Astrocyte (in vitro differentiated cells and primary cell): ENCODE measurements around the gene STK39.

Source experiments
- EZH2 ChIP-seq: IDR thresholded peaks from 2 replicates; pipeline ENCODE4 v1.6.1; 2012; ENCODE audit warnings: mild to moderate bottlenecking, low read length, inconsistent platforms; ENCODE audit not compliant: insufficient read depth
- TF ChIP-seq, protein P1 (sequence below): IDR thresholded peaks from 2 replicates; pipeline ENCODE4 v1.5.1; 2011; ENCODE audit warnings: low read depth, mild to moderate bottlenecking, inconsistent platforms, low read length, moderate library complexity; ENCODE audit not compliant: insufficient read depth

DNA sequence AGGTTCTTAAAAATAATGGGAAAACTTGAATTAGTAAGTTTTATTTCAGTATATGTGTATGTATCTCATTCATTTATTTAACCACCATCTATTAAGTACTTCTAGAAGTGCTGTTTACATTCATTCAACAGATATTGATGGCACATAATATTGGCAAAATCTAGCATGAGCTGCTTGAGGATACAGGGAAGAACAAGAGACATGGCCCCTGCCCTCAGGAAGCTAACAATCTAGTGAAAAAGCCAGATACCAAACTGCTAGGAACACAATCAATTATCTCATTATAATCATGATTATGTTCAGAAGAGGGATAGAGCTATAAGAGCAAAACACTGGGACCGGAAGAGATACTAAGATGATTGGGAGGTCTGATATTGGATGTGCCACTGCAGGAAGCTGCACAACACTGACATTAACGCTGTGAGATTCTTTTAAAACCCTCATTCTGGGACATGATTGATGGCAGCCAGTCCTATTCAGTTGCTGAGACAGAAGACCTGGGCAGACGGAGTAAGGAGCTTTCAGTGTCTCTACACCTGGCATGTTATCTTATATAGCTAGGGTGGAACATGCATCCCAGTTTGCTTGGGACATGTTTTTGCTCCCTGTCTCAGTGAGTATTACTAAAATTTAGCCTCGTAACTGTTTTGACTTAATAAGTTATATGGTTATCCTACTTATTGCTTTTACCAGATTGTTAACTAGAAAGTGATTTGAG is 314.1 kb downstream of the STK39 start:
- TF ChIP-seq, protein P1, sequence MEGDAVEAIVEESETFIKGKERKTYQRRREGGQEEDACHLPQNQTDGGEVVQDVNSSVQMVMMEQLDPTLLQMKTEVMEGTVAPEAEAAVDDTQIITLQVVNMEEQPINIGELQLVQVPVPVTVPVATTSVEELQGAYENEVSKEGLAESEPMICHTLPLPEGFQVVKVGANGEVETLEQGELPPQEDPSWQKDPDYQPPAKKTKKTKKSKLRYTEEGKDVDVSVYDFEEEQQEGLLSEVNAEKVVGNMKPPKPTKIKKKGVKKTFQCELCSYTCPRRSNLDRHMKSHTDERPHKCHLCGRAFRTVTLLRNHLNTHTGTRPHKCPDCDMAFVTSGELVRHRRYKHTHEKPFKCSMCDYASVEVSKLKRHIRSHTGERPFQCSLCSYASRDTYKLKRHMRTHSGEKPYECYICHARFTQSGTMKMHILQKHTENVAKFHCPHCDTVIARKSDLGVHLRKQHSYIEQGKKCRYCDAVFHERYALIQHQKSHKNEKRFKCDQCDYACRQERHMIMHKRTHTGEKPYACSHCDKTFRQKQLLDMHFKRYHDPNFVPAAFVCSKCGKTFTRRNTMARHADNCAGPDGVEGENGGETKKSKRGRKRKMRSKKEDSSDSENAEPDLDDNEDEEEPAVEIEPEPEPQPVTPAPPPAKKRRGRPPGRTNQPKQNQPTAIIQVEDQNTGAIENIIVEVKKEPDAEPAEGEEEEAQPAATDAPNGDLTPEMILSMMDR: no peak
- no peak for TF ChIP-seq EZH2
